GM18502 (cell line): Measurements from ENCODE around the gene DYNC1H1.
"Not testable (repeated sequence)": the region's sequence is repeated elsewhere in the genome, so short reads cannot be mapped to it uniquely, and the experiment has no call there.

Experiments
- ATAC-seq: cut with Tn5 transposase; IDR thresholded peaks from one replicate; pipeline ENCODE4 v1.9.1; 2021; ENCODE audit warnings: mild to moderate bottlenecking; ENCODE audit not compliant: unreplicated experiment, poor library complexity

DYNC1H1 gene

GRCh38 chr14:101962503-101962874 lies 1.9 kb upstream of the DYNC1H1 start:
- no peak for ATAC-seq

- ATAC-seq, result no peak
Measured at GRCh38 chr14:101963052-101963451, 1.3 kb upstream of the DYNC1H1 start.

GRCh38 chr14:101963656-101964296 lies 597 bp upstream of the DYNC1H1 start:
- ATAC-seq, result no peak

GRCh38 chr14:101965181-101965544 lies 790 bp downstream of the DYNC1H1 start:
- peak; percentile 42 for ATAC-seq

- ATAC-seq, result no peak
Measured at GRCh38 chr14:101965770-101966722, 1.7 kb downstream of the DYNC1H1 start.

- ATAC-seq, result no peak
Measured at GRCh38 chr14:101966742-101967141, 2.4 kb downstream of the DYNC1H1 start.

GRCh38 chr14:101968186-101968585 lies 3.8 kb downstream of the DYNC1H1 start:
- ATAC-seq, result no peak

GRCh38 chr14:101969481-101969880 lies 5.1 kb downstream of the DYNC1H1 start:
- ATAC-seq, result no peak

GRCh38 chr14:101970830-101971400 lies 6.5 kb downstream of the DYNC1H1 start:
- ATAC-seq, result no peak

GRCh38 chr14:101971458-101971857 lies 7.1 kb downstream of the DYNC1H1 start:
- not testable (repeated sequence) for ATAC-seq

- ATAC-seq, result no peak
Measured at GRCh38 chr14:101972126-101972866, 7.9 kb downstream of the DYNC1H1 start.

- no peak for ATAC-seq
Measured at GRCh38 chr14:101973356-101973755, 9.0 kb downstream of the DYNC1H1 start.

- ATAC-seq, result no peak
Measured at GRCh38 chr14:101975231-101975630, 10.9 kb downstream of the DYNC1H1 start.

GRCh38 chr14:101977311-101978071 lies 13.1 kb downstream of the DYNC1H1 start:
- ATAC-seq, result no peak

- no peak for ATAC-seq
Measured at GRCh38 chr14:101979666-101980065, 15.3 kb downstream of the DYNC1H1 start.

GRCh38 chr14:101980251-101980650 lies 15.9 kb downstream of the DYNC1H1 start:
- ATAC-seq, result no peak

GRCh38 chr14:101980700-101981099 lies 16.3 kb downstream of the DYNC1H1 start:
- peak; percentile 94 for ATAC-seq

GRCh38 chr14:101982621-101983020 lies 18.2 kb downstream of the DYNC1H1 start:
- no peak for ATAC-seq

GRCh38 chr14:101984831-101985230 lies 20.5 kb downstream of the DYNC1H1 start:
- ATAC-seq, result not testable (repeated sequence)

GRCh38 chr14:101985957-101986356 lies 21.6 kb downstream of the DYNC1H1 start:
- ATAC-seq, result no peak
